Stimulated activated CD8-positive, alpha-beta memory T cell treated with anti-CD3 and anti-CD28 coated beads, Interleukin-12 subunit alpha, Interleukin-12 subunit beta, amount 100 ng/mL, for 4 hours (primary cell): ENCODE measurements around the gene SLC39A1.

Source experiments
- DNase-seq: peaks from one replicate; pipeline ENCODE4 v3.0.0-alpha.2; 2020; ENCODE audit warnings: low read depth

SLC39A1 gene

GRCh38 chr1:153946622-153947241, 16.6 kb downstream of the SLC39A1 start, which contains the start of gene DENND4B:
DENND4B (minus strand) TSS chr1:153946718; CDS start chr1:153944374, 2,344 bp downstream.
- DNase-seq = peak; percentile 68

- peak; percentile 59 for DNase-seq
These were observed 17.3 kb downstream of the SLC39A1 start for GRCh38 chr1:153945795-153946621.

- peak; percentile 66 for DNase-seq
These were observed 18.1 kb downstream of the SLC39A1 start for GRCh38 chr1:153945131-153945794.

- no peak for DNase-seq
These were observed 18.6 kb downstream of the SLC39A1 start for GRCh38 chr1:153944827-153945117.

- DNase-seq = no peak
These were observed 19.1 kb downstream of the SLC39A1 start for GRCh38 chr1:153944005-153944826.

GRCh38 chr1:153942766-153943549, 20.4 kb downstream of the SLC39A1 start:
- DNase-seq = no peak

GRCh38 chr1:153941826-153942725, 21.3 kb downstream of the SLC39A1 start:
- DNase-seq = no peak

- DNase-seq = no peak
These were observed 22.6 kb downstream of the SLC39A1 start for GRCh38 chr1:153940756-153941155.

GRCh38 chr1:153939476-153939875, 23.9 kb downstream of the SLC39A1 start:
- no peak for DNase-seq

GRCh38 chr1:153938996-153939395, 24.3 kb downstream of the SLC39A1 start:
- no peak for DNase-seq

- no peak for DNase-seq
These were observed 26.0 kb downstream of the SLC39A1 start for GRCh38 chr1:153937331-153937730.

- no peak for DNase-seq
These were observed 27.1 kb downstream of the SLC39A1 start for GRCh38 chr1:153936011-153936802.

- no peak for DNase-seq
These were observed 28.6 kb downstream of the SLC39A1 start for GRCh38 chr1:153934746-153935145.

GRCh38 chr1:153933955-153934354, 29.4 kb downstream of the SLC39A1 start:
- DNase-seq = no peak

GRCh38 chr1:153933430-153933829, 29.9 kb downstream of the SLC39A1 start:
- DNase-seq = no peak

GRCh38 chr1:153932156-153933131, 30.9 kb downstream of the SLC39A1 start:
- no peak for DNase-seq

- DNase-seq = no peak
These were observed 33.1 kb downstream of the SLC39A1 start for GRCh38 chr1:153929981-153930948.
